Stimulated activated CD4-positive, alpha-beta T cell treated with anti-CD3 and anti-CD28 coated beads, Interleukin-12 subunit alpha, Interleukin-12 subunit beta, amount 100 ng/mL, for 24 hours (primary cell): ENCODE results near the gene CDKN2D.

Source experiments
- DNase-seq, 2 experiments: peaks; one replicate each; pipeline ENCODE4 v3.0.0-alpha.2; 2020; ENCODE audit warnings: low read depth in 2 of 2

Gene CDKN2D

GRCh38 chr19:10520652-10521318 lies 48.0 kb downstream of the CDKN2D start:
- DNase-seq, result no peak

GRCh38 chr19:10519421-10519820 lies 49.4 kb downstream of the CDKN2D start:
- DNase-seq, result no peak

GRCh38 chr19:10518444-10519361 lies 50.1 kb downstream of the CDKN2D start:
- DNase-seq, result no peak

- no peak for DNase-seq
Measured at GRCh38 chr19:10517760-10518443, 50.9 kb downstream of the CDKN2D start.

- no peak for DNase-seq
Measured at GRCh38 chr19:10517361-10517759, 51.4 kb downstream of the CDKN2D start, which contains the start of gene S1PR5. TSS of gene S1PR5 (minus strand) at chr19:10517447. CDS start at chr19:10515011, 2,436 bp downstream.

GRCh38 chr19:10516671-10517286 lies 52.0 kb downstream of the CDKN2D start:
- no peak for DNase-seq
